Spleen (tissue), 11 donors: ENCODE results near the gene C1orf232. TPM values are rescaled to one million over a fixed set of nuclear protein-coding genes. Genes with fewer than 3 reads are reported as not detected.

Experiments
- DNase-seq: peaks from one replicate; pipeline ENCODE4 v3.0.0-alpha.2; 2020
- H3K27ac ChIP-seq, 8 donors: fragments of 200-600 bp; sonication (generic) in 7 of 8; 1 replicate in 4 of 8; 2 replicates in 4 of 8; pipeline versions ENCODE4 v1.5.0 to v1.8.0; 2016 to 2021; ENCODE audit warnings: inconsistent platforms in 4 of 8, mild to moderate bottlenecking in 4 of 8, moderate library complexity in 1 of 8
- H3K27me3 ChIP-seq, 7 donors: fragments of 200-600 bp; sonication (generic) in 6 of 7; replicated peaks in 1 of 7; 1 replicate in 4 of 7; 2 replicates in 3 of 7; pipeline versions ENCODE4 v1.5.0 to v1.8.0; 2016 to 2021; ENCODE audit warnings: inconsistent platforms in 3 of 7, mild to moderate bottlenecking in 1 of 7
- H3K36me3 ChIP-seq, 6 donors: fragments of 200-600 bp; sonication (generic) in 5 of 6; 1 replicate in 4 of 6; 2 replicates in 2 of 6; pipeline versions ENCODE4 v1.5.0 to v1.8.0; 2016 to 2021; ENCODE audit warnings: inconsistent platforms in 2 of 6
- H3K4me1 ChIP-seq, 6 donors: fragments of 200-600 bp; sonication (generic) in 5 of 6; 1 replicate in 3 of 6; 2 replicates in 3 of 6; pipeline versions ENCODE4 v1.5.0 to v1.8.0; 2016 to 2021; ENCODE audit warnings: inconsistent platforms in 3 of 6
- H3K4me3 ChIP-seq, 8 donors: fragments of 200-600 bp; sonication (generic) in 7 of 8; 1 replicate in 4 of 8; 2 replicates in 4 of 8; pipeline versions ENCODE4 v1.5.0 to v1.8.0; 2016 to 2021; ENCODE audit warnings: inconsistent platforms in 4 of 8, mild to moderate bottlenecking in 4 of 8, moderate library complexity in 2 of 8
- H3K9me3 ChIP-seq, 8 donors: fragments of 200-600 bp; sonication (generic) in 7 of 8; 1 replicate in 4 of 8; 2 replicates in 4 of 8; pipeline versions ENCODE4 v1.5.0 to v1.8.0; 2016 to 2021; ENCODE audit warnings: inconsistent platforms in 4 of 8
- CTCF ChIP-seq, 11 experiments: fragments of 200-600 bp in 7 of 11; fragments of 450-650 bp in 4 of 11; sonication (generic) in 4 of 11; IDR thresholded peaks in 8 of 11; conservative IDR thresholded peaks in 3 of 11; 1 replicate in 7 of 11; 2 replicates in 4 of 11; pipeline versions ENCODE4 v1.4.0 to v1.8.0; 2016 to 2021; ENCODE audit warnings: antibody characterized with exemption in 11 of 11, inconsistent platforms in 4 of 11, mild to moderate bottlenecking in 1 of 11
- POLR2A ChIP-seq, 3 donors: fragments of 450-650 bp; IDR thresholded peaks; one replicate each; pipeline ENCODE4 v1.5.1; 2017; ENCODE audit warnings: antibody characterized with exemption in 3 of 3, mild to moderate bottlenecking in 1 of 3
- POLR2AphosphoS5 ChIP-seq, 3 donors: sonication (generic); formaldehyde crosslinking; IDR thresholded peaks; one replicate each; pipeline ENCODE4 v1.5.1; 2017; ENCODE audit warnings: antibody characterized with exemption in 3 of 3
- WGBS, 5 donors: extraction: QIAGEN DNeasy Blood & Tissue Kit in 3 of 5; methylation state at CpG; one replicate each; pipeline versions ENCODE4 v1.1.5 to v1.1.7; 2013 to 2018; 5-methylcytosine and 5-hydroxymethylcytosine counted together
- intact Hi-C: fragments of 100-400 bp; cut with DNase I; formaldehyde crosslinking; loops from one replicate; pipeline ENCODE4 v1.15.0; 2023; ENCODE audit warnings: low total_unique reads
- polyA plus RNA-seq, 3 donors: library from polyadenylated mRNA; stranded (reverse); fragments of 200-250 nt; gene quantifications; one replicate each; pipeline ENCODE4 v1.2.1, GENCODE V29; 2013
- total RNA-seq, 7 donors: library from RNA; depleted of rRNA in 3 of 7; stranded (reverse); fragments of >200 nt in 3 of 7; fragmentation: NEBNext Ultra II Directional in 4 of 7; extraction: Animal tissue kit (Norgen Biotek cat#: 25700) in 4 of 7; gene quantifications; one replicate each; pipeline versions ENCODE4 v1.1.0 to v1.2.1, GENCODE V29; 2016 to 2021
- donor health status: healthy with polysubstance abuse.
- donor health status: DM: no; HTN: no; CAD: no; lungs with moderate emphysema.
- donor health status: DM: no; HTN: no; CAD: no.
- donor health status: Bipolar disorder and iron deficiency.
- donor health status: healthy.
- donor health status: DM: no; HTN: no; CAD: no.
- donor health status: DM: yes; HTN: yes; CAD: no.

C1orf232 gene
- total and polyA plus RNA-seq, 10 donors: not detected

DNA sequence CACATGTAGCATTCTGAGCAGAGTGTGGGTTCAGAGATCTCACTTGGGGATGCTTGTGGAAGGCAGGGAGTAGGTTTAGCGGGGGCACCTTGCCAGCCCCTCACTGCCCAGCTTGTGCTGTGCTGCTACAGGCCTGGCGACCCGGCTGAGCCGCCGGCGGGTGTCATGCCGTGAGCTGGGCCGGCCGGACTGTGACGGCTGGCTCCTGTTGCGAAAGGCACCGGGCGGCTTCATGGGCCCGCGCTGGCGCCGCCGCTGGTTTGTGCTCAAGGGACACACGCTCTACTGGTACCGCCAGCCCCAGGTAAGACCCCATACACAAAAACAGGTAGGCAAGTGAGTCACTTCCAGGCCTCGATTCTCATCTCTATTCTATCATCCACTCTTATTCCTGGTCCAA lies 16.1 kb upstream of the C1orf232 start:
- WGBS, 5 donors: 92 to 95% (median 93%) methylated on average over 13 to 21 of the region's 21 CpGs
- DNase-seq: no peak

GRCh38 chr1:26184086-26184485 lies 15.3 kb upstream of the C1orf232 start:
- intact Hi-C loops: no loop called here
- H3K36me3 ChIP-seq: no peaks in the 10 kb centered on the region
- H3K9me3 ChIP-seq: no peaks in the 10 kb centered on the region
- DNase-seq: no peak
- H3K4me1 ChIP-seq: no peaks in the 10 kb centered on the region
- WGBS, 5 donors: 83 to 97% (median 87%) methylated on average over 7 of the region's 7 CpGs
- no peaks in the 10 kb centered on the region for H3K27me3 ChIP-seq
- no peak overlapping the region for H3K27ac ChIP-seq
- TF ChIP-seq POLR2A (IDR thresholded peaks at IDR 0.05) (no peak), POLR2AphosphoS5 (IDR thresholded peaks at IDR 0.05) (no peak), CTCF (IDR thresholded peaks at IDR 0.05 in 8 of 11, conservative IDR thresholded peaks at IDR 0.05 in 3 of 11) (no peak)
- H3K4me3 ChIP-seq: no peak overlapping the region

More for the DNA sequence above, 16.1 kb upstream of the C1orf232 start:
- intact Hi-C loops: no loop called here
- Histone ChIP-seq H3K9me3 (no peaks in the 10 kb centered on the region), H3K27ac (no peak overlapping the region), H3K36me3 (no peaks in the 10 kb centered on the region), H3K4me3 (no peak overlapping the region), H3K27me3 (no peaks in the 10 kb centered on the region), H3K4me1 (no peaks in the 10 kb centered on the region)
- TF ChIP-seq POLR2A (IDR thresholded peaks at IDR 0.05) (no peak), CTCF (IDR thresholded peaks at IDR 0.05 in 8 of 11, conservative IDR thresholded peaks at IDR 0.05 in 3 of 11) (no peak), POLR2AphosphoS5 (IDR thresholded peaks at IDR 0.05) (no peak)

- H3K4me1 ChIP-seq: no peaks in the 10 kb centered on the region
- no peak overlapping the region for H3K27ac ChIP-seq
- intact Hi-C loops: no loop called here
- no peak for DNase-seq
- WGBS, 5 donors: 77 to 88% (median 85%) methylated on average over 4 to 7 of the region's 7 CpGs
- H3K36me3 ChIP-seq: no peaks in the 10 kb centered on the region
- no peaks in the 10 kb centered on the region for H3K27me3 ChIP-seq
- no peak overlapping the region for H3K4me3 ChIP-seq
- TF ChIP-seq CTCF (IDR thresholded peaks at IDR 0.05 in 8 of 11, conservative IDR thresholded peaks at IDR 0.05 in 3 of 11): no peak
- TF ChIP-seq POLR2AphosphoS5 (IDR thresholded peaks at IDR 0.05): no peak
- no peak for TF ChIP-seq POLR2A (IDR thresholded peaks at IDR 0.05)
- no peaks in the 10 kb centered on the region for H3K9me3 ChIP-seq
These were observed 13.6 kb upstream of the C1orf232 start for GRCh38 chr1:26182383-26182696.

DNA sequence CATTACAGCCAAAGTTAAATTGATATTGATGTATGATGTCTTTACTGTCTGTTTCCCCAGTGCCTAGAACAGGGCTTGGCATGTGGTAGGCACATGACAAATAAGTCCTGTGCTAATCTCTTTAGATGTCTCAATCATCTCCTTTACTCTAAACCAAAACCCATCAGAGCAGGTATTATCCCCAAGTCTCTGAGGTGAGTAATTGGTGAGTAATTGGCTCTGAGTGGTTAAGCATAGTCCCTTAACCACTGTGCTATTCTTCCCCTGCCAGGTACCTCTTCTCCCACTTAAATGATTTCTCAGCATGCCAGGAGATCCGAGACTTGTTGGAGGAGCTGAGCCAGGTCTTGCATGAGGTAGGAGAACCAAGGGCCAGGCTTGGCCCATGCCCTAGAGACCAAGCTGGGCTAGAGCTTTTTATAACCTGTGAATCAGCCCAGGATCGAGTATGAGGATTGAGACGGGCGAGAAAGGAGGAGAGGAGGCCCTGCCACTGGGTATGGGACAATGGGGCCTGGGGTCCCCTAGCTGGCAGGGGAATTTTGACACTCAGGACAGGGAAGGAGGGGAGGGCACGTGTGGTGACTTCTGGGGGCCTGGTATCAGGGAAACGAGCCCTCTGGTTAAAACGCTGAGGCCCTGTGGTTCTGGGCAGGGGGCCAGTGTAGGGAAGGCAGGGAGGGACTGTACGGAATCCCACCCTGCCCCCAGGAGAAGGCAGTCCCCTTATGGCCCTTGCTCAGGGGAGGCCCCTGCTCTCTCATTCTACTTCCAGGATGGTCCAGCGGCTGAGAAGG lies 13.0 kb upstream of the C1orf232 start:
- Histone ChIP-seq H3K4me3 (no peak overlapping the region), H3K27me3 (no peaks in the 10 kb centered on the region), H3K9me3 (no peaks in the 10 kb centered on the region), H3K4me1 (no peaks in the 10 kb centered on the region), H3K27ac (no peak overlapping the region), H3K36me3 (no peaks in the 10 kb centered on the region)
- no peak for DNase-seq
- intact Hi-C loops: no loop called here
- WGBS, 5 donors: 69 to 80% (median 75%) methylated on average over 9 of the region's 9 CpGs
- TF ChIP-seq POLR2AphosphoS5 (IDR thresholded peaks at IDR 0.05) (no peak), CTCF (IDR thresholded peaks at IDR 0.05 in 8 of 11, conservative IDR thresholded peaks at IDR 0.05 in 3 of 11) (no peak), POLR2A (IDR thresholded peaks at IDR 0.05) (no peak)
